NCI-H82 (cell line): ENCODE data around the gene VSIG10L2.
A peak's percentile ranks its signal among the peaks of the same experiment; 100 is the strongest.

Source experiments
- DNase-seq: peaks from one replicate; lab custom pipeline; 2025; lab: John Stamatoyannopoulos, UW

Gene VSIG10L2

GRCh38 chr11:125929445-125930075 is 16.3 kb upstream of the VSIG10L2 start:
- DNase-seq = no peak

DNA sequence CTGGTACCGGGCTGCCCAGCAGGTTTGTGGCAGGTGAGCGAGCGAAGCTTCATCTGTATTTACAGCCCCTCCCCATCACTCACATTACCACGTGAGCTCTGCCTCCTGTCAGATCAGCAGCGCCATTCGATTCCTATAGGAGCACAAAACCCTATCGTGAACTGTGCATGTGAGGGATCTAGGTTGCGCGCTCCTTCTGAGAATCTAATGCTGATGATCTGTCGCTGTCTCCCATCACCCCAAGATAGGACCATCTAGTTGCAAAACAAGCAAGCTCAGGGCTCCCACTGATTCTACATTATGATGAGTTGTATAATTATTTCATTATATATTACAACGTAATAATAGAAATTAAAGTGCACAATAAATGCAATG is 15.8 kb upstream of the VSIG10L2 start:
- DNase-seq = no peak

DNA sequence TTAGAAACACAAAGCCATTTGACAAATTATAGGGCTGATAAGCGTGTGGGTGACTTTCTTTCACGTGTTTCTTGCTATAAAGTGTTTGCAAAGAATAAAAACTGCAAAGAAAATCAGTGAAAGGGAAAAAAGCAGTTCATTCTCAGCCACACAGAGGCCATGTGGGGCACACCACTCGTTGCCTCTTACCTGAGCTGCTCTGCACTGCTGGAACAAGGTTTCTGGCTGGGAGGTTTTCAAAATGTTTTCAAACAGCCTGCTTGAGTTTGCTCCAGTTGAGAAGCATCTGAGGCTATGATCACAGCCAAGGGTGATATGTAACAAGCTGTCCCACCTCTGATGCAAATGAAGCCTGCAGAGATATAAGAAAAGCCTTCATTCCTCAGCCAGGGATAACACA is 14.7 kb upstream of the VSIG10L2 start:
- no peak for DNase-seq

GRCh38 chr11:125931668-125932067 is 14.2 kb upstream of the VSIG10L2 start:
- no peak for DNase-seq

DNA sequence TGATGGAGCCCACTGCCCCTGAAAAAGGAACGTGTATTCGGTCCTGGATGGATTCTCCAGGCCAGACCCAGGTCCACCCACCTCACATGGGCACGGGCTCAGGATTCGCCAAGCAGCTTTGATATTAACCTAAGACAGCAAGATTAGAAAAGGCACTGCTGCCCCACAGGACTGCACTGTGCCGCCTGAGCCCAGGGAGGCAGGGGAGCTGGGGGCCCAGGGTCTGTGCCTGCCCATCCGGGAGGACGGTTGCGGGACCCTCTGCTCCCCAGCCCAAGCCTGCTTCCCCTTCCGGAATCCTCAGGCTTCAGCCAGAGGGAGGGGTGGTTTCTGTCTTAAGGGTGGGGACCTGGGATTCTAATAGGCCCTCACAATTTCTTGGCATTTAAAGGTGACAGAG is 13.5 kb upstream of the VSIG10L2 start:
- DNase-seq = no peak

DNA sequence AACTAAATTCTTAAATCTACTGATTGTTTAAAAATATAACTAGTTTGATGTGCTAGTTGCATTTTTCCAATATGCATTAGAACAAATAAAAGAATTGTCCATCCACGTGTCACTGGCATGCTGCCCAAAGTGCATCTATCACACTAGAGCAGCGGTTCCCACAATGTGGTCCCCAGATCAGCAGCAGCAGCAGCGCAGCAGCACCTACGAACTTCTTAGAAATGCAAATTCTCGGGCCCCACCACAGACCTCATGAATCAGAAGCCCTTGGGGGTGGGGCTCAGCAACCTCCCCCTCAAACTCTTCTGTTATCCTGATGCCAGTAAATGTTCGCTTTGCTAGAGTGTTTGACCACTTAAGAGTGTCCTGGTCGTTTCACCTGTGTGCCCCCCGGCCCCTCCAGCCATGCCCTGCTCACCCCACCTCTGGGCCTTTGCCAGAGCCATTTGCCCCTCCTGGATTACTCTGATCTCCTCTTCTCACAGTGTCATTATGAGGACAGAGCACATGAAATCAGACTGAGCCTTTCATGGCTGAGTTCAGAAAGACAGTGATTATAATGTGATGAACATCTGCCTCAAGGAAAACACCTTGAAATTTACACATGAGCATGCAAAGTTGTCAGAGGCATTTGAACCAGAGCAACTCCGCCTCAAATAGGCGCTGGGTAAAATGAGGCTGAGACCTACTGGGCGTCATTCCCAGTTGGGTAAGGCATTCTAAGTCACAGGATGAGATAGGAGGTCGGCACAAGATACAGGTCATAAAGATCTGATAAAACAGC is 12.6 kb upstream of the VSIG10L2 start:
- DNase-seq = no peak

DNA sequence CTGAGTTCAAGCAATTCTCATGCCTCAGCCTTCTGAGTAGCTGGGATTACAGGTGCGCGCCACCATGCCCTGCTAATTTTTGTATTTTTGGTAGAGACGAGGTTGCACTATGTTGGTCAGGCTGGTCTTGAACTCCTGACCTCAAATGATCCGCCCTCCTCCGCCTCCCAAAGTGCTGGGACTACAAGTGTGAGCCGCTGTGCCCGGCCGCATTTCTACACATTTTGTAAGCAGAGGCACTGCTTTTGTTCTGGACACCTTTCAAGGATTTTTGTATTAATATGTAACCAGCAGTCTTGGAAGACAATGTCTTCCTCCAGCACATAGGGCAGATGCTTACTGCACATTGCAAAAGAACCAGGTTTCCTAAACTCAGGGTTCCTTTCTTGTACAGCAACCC is 11.4 kb upstream of the VSIG10L2 start:
- DNase-seq = no peak

DNA sequence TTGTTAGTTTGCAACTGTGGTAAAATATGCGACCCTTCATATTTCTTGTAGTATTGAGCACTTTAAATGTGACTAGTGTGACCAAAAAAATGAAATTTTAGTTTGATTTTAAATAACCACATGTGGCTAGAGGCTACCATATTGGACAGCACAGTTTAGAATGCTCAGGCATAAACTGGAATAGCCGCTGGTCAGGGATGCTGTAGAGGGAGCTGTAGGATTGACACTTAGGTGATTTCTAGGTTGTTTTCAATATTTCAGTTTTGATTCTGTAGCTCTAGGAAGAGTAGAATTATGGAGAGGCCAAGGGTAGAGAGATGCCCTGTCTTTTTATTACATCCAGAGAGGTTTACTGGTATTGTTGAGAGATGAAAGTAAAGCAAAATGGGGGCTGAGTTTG is 10.8 kb upstream of the VSIG10L2 start:
- DNase-seq = no peak

GRCh38 chr11:125935618-125936199 is 10.1 kb upstream of the VSIG10L2 start:
- no peak for DNase-seq

GRCh38 chr11:125938418-125938817 is 7.4 kb upstream of the VSIG10L2 start:
- DNase-seq = no peak

DNA sequence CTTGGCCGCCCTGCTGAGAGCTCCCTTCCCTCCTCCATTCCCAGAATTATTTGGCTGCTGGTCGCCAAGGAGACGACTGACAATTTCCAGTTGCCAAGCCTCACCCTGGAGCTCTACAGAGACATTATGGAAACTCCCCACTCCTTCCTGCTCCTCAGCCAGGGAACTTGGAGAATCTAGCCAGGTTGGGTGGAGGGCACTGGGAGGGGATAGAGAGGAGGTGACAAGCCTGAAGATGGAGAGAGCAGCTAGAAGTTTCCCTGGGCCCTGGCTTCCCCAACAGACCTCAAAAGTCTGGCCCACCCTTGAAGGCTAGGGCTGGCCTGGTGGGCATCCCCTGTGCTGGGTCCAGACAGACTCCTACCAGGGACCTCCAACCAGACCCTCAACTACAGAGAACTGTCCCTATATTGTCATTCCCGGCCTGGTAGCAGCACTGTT is 6.7 kb upstream of the VSIG10L2 start:
- DNase-seq = no peak

DNA sequence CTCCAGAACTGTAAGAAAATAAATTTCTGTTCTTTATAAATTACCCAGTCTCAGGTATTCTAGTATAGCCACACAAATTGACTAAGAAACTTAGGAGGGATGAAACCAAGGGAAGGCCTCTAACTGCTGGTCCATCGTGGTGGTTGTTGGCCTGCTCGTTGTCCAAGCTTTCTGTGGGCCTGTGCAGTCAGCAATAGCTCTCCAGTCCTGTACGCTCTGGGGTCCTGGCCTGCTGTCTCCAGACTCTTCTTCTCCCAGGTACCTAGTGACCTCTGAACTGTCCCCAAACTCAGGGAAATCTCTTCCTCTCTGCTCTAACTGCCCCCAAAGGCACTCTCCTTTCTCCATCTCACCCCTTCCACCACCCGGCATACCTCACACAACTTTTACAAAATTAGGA is 5.7 kb upstream of the VSIG10L2 start:
- DNase-seq = no peak

DNA sequence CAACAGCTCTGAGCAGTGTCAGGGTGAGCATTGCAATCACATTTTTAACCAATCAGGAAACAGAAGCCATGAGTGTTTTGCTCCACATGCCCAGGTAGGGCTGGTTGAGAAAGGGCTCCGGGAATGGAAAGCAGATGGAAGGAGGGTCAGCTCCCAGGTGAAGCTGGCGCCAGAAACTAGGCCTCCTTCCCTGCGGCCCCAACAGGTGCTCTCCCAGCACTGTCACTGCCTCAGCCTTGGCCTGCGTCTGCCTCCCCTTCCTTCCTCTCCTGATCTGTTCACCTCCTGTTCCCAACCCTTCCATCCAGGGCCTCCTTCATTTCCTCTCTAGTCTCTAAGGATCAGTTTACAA is 4.6 kb upstream of the VSIG10L2 start:
- DNase-seq = no peak

DNA sequence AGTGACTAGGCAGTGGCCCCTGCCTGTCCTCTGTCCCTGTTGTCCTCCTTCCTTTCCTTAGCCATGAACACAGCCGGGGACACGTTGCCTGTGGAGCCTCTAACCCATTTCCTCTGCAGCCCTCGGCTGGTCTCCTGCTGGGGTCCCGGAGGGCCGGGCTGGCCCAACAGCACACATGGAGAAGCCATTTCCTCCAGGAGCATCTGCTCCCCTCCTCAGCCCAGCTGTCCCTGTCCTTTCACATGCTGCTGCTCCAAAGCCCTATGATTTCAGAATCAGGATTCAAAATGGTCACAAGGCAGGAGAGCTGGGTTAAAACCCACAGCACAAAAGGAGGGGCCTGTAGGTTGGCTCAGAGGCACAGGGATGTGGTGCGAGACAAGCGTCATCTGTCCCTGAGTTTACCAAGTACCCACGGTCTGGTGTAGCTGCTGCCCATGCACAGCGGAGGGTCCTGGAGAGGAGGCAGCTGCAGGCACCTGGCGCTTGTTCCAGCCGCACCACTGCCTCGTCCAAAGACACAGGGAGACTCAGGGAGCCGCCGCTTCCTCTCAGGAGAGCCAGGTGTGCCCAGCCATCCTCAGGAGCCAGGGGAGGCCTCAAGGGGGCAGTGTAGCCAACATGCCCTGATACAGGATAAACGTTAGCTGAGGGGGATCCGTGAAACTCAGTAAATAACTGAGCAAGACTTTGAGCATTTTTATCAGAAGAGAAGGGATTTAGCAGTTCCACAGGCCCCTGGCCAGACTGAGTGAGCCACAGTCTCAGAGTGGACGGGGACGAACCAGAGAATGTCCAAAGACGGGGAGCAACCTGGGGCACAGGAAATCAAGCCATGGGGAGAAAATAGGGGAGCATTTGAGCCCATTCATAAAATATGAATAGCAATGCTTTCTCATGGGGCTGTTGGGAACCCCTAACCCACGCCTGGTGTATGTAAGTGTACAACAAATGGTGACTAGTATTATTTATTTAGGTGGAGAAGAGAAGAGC is 3.9 kb upstream of the VSIG10L2 start:
- DNase-seq = peak; percentile 66

- DNase-seq = no peak
Observed at GRCh38 chr11:125942771-125943428, 2.9 kb upstream of the VSIG10L2 start.

DNA sequence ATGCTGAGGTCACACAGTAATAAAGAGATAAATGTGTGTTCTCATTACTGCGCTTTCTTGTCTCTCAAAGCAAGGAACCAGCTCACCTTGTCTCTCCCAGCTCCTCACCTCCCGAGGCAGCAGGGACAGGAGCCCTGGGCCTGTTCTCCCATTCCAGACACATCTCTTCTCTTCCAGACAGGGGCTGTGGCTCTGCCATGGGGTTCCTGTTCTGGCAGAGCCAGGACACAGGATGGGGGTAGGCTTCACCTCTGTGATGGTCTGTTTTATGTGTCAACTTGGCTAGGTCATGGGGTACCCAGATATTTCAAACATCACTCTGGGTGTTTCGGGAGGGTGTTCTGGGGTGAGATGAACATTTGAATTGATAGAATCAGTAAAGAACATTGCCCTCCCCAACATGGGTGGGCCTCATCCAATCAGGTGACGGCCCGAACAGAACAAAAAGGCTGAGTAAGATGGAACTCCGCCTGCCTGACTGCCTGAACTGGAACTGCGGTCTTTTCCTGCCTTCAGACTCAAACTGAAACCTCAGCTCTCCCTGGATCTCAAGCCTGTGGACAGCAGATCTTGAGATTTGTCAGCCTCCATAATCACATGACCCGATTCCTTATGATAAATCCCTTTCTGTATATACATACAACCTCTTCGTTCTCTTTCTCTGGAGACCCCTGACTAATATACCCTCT is 2.0 kb upstream of the VSIG10L2 start:
- no peak for DNase-seq

DNA sequence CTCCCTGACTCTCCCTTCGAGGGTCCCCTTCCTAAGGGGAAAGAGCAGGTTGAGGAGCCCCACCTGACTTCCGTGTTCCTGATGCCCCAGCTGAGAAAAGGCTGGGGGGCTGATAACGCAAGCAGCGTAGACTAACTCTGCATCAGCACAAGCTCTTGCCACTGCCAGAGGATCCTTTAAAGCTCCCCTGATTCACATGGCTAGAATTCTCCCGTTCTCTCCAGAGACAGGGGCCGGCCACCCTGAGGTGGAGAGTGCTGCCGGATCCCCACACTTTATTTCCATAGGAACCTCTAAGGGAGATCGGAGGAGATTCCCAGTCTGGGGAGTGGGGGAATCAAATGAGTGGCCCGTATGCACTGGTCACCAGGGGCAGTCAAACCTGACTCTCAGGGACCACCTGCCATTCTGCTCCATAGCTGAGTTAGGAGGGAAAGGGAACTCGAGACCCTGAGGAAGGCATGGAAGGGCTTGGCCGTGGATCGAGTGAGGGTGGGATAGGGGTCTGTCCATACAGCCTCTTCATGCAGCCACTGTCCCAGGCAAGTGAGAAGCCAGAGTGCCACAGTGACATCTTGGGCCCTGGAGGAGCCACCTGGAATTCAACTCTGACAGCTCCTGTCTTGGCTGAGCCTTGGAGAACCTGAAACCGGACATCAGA is 1.4 kb upstream of the VSIG10L2 start:
- no peak for DNase-seq

DNA sequence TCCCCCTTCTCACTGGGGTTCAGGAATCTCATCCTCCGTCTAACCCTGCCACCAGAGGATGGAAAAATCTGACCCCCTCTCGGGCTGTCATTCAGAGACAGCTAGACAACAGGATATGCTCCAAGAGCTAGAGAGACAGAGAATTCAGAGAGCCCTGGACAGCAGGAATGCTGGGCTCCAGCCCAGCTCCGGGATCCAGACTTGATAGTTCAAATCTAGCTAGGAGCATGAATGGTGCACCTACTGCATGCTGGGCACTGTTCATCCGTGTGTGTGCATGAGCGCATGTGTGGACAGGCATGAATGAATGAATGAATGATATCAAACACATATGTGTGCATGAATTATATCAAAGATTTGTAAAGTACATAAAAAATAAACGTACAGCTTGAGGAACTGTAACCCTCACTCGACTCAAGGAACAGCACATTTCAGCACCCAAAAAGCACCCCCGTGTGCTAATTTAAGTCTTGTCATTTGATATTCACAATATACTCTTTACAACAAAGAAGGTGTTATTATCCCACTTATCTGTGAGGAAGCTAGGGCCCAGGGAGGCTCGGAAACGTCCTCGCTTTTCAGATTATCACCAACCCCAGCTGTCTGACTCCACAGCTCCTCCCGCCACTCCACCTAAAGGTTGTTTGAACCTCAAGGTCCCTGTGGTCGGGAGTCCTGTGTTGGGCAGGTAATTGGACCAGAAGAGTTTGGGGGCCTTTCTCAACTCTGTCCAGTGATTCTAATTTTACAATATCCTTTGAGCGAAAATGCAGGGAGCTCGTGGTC is 640 bp upstream of the VSIG10L2 start:
- no peak for DNase-seq

- DNase-seq = no peak
Observed at GRCh38 chr11:125946712-125947418, 1.0 kb downstream of the VSIG10L2 start.
